GM21576 (cell line): ENCODE measurements around the gene DENND6B.
"Not testable (repeated sequence)": the region's sequence is repeated elsewhere in the genome, so short reads cannot be mapped to it uniquely, and the experiment has no call there.

Experiments
- ATAC-seq: cut with Tn5 transposase; IDR thresholded peaks from one replicate; pipeline ENCODE4 v1.9.1; 2021; ENCODE audit warnings: mild to moderate bottlenecking, moderate library complexity; ENCODE audit not compliant: unreplicated experiment

The DENND6B gene

GRCh38 chr22:50339945-50340879 lies 13.4 kb upstream of the DENND6B start:
- no peak for ATAC-seq

DNA sequence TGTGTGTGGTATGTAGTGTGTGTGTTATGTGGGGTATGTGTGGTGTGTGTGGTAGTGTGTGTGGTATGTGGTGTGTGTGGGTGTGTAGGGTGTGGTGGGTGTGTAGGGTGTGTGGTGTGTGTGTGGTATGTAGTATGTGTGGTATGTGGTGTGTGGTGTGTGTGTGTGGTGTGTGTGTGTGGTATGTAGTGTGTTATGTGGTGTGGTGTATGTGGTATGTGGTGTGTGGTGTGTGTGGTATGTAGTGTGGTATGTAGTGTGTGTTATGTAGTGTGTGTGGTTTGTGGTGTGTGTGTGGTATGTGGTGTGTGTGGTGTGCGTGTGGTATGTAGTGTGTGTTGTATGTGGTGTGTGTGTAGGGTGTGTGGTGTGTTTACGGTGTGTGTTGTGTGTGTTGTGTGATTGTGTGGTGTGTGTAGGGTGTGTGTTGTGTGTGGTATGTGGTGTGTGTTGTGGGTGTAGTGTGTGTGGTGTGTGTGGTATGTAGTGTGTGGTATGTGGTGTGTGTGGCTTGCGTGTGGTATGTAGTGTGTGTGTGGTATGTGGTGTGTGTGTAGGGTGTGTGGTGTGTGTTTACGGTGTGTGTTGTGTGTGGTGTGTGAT lies 12.1 kb upstream of the DENND6B start:
- no peak for ATAC-seq

DNA sequence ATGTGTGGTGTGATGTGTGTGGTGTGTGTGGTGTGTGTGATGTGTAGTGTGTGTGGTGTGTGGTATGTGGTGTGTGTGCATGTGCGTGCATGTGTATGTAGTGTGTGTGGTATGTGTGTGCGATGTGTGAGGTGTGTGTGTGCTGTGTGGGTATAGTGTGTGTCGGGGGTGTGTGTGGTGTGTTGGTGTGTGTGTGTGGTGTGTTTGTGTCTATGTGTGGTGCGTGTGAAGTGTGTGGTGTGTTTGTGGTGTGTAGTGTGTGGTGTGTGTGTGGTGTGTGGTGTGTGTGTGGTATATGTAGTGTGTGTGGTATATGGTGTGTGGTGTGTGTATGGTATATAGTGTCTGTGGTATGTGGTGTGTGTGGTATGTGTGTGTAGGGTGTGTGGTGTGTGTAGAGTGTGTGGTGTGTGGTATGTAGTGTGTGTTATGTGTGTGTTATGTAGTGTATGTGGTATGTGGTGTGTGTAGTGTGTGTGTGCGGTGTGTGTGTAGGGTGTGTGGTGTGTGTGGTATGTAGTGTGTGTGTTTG lies 11.3 kb upstream of the DENND6B start:
- ATAC-seq = no peak

- ATAC-seq = no peak
Observed at GRCh38 chr22:50337262-50338041, 10.6 kb upstream of the DENND6B start.

- not testable (repeated sequence) for ATAC-seq
Observed at GRCh38 chr22:50334433-50334832, 7.6 kb upstream of the DENND6B start.

DNA sequence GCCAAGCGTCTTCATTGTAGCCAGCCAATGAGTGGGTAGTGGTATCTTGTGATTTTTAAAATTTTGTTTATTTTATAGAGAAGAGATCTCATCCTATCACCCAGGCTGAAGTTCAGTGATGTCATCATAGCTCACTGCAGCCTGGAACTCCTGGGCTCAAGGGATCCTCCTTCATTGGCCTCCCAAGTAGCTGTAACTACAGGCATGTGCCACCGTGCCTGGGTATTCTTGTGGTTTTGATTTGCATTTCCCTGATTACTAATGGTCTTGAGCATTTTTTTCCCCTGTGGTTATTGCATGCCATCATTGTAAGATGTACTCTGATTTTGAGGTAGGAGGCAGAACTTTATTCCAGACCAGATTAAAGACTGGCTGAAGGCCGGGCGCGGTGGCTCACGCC lies 2.4 kb upstream of the DENND6B start:
- no peak for ATAC-seq

DNA sequence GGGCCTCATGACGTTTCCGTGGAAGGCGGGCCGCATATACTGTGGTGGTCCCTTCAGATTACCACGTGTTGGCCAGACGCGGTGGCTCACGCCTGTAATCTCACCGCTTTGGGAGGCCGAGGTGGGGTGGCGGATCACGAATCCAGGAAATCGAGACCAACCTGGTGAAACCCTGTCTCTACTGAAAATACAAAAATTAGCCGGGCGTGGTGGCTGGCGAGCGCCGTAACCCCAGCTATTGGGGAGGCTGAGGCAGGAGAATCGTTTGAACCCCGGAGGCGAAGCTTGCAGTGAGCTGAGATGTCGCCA lies 853 bp upstream of the DENND6B start:
- no peak for ATAC-seq

DNA sequence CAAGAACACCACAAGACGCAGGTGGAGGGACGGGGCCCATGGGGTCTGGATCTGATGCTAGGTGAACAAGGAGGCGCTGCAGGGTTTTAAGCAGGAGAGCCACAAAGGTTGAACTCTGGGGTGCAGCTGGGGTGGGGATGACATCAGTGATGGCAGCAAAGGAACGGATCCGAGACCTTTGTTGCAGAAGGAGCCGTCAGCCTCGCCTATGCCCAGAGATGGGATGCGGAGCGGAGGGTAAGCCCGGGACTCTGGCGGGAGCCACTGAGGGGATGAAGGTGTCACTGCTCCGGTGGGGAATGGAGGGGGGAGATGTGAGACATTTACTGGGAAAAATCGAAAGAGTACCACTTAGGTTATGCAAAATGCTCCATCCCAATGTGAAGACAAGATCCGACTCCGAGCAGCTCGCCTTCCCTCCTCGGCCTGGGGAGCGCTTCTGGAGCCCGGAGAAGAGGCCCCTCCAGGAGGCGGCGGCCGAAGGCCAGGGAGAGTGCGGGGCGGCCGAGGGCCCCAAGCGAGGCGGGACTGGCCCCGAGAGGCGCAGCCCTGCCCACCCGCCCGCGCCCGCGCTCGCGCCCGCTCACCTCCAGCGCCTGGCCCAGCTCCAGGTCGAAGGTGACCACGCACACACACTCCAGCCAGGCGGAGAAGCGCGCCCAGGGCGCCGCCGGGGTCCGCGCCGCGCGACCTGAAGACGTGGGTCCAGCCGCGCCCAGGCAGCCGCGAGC lies 422 bp downstream of the DENND6B start:
- peak; percentile 6 for ATAC-seq

DNA sequence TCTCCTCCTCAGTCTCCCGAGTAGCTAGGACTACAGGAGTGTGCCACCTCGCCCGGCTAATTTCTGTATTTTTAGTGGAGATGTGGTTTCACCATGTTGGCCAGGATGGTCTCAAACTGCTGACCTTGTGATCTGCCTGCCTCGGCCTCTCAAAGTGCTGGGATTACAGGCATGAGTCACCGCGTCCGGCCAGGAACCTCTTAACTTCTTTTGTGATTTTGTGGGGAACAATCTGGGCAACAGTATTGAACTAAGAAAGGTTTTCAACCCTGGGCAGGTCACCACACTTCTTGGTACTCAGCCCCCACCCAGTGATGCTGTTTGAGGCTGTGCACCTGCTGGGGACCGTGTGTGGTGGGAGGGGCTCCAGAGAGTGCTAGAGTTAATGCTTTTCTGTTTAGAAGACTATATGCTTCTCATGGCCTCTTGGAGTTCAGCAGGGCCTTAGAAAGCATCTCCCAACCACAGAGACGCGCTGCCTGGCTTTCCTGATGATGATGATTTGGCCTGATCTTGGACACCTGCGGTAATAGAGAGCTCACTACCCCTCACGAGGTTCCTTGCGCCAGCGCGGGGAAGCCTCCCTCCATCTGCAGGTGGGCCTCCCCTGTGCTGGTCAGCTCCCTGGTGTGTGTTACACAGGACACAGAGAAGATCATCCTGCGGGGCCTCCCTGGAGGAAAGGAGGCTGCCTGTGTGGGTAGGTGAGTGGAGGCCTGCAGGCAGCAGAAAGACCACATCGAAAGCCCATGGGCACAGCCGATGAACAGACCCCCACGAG lies 1.2 kb downstream of the DENND6B start:
- ATAC-seq = no peak

- no peak for ATAC-seq
Observed at GRCh38 chr22:50323900-50324299, 2.9 kb downstream of the DENND6B start.

GRCh38 chr22:50322382-50323104 lies 4.3 kb downstream of the DENND6B start:
- ATAC-seq = not testable (repeated sequence)

DNA sequence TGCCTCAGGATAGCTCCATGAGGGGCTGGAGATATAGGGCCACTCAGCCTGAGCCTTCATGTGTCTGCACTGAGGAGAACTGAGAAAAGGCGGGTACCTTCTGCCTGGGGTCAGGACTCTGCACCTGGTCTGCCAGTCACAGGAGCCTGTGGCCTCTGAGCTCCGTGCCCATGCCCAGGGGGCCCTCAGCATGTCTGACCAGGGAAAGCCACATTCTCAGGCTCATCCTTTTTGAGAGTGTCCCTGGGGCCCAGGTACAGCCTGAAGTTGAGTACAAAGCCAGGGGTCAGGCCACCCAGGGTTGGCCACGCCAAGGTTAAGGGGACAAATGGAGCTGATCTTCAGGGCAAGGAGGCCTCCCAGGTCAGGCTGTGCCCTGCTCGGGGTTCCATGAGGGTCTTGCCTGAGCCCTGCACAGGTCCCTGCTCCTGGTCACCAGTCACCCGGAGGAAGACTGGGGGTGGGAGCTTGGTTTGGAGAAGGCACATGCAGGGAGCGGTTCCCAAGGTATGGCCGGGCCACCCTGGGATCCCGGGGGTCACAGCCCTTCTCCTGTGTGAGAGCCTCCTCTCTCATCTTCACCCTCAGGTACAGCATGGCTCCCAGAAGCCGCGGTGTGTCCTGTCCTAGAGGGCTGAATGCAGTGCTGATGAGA lies 6.0 kb downstream of the DENND6B start:
- no peak for ATAC-seq

DNA sequence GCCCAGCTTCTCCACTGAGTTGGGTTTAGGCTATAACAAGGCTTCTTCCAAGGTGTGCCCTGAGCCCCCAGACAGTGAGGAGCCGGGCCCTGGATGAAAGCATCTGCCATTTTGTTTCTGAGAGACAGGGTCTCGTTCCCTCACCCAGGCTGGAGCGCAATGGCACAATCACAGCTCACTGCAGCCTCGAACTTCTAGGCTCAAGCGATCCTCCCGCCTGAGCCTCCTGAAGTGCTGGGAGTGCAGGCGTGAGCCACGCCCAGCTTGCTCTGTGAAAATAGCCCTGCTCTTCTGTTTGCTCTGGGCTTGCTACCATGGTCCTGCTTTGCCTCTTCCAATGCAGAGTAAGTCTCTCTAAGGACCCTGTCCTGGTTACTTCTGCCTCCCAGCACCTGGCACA lies 6.7 kb downstream of the DENND6B start:
- no peak for ATAC-seq

- no peak for ATAC-seq
Observed at GRCh38 chr22:50319503-50319951, 7.3 kb downstream of the DENND6B start.

DNA sequence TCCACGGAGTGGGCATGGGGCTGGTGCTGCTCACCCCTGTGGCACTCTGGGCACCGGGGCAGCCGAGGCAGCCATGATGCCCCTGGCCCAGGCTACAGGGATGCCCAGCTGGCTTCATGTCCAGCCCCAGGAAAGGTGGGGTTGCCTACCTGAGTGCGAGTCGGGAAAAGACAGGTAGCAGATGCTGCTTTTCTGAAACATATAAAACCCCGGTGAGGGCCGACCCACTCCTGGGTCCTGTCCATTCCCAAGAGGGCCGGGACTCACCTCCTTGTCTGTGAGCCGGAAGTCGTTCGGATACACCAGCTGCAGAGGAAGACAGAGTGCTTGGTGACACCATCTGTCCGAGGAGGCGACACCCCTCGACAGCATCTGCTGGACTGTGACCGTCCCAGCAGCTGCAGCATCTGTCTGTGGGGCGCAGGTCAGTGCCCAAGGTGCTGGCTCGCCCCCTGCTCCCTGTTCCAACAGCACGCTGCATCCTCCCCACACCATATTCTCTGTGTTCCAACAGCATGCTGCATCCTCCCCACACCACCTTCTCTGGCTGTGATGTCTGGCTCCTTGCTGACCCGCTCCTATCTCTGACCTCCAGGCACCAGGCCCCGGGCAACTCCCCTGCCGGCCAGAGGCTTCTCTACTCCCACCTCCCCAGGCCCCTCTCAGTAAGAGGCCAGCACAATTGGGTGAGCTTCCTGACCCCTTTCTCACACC lies 8.0 kb downstream of the DENND6B start:
- no peak for ATAC-seq

DNA sequence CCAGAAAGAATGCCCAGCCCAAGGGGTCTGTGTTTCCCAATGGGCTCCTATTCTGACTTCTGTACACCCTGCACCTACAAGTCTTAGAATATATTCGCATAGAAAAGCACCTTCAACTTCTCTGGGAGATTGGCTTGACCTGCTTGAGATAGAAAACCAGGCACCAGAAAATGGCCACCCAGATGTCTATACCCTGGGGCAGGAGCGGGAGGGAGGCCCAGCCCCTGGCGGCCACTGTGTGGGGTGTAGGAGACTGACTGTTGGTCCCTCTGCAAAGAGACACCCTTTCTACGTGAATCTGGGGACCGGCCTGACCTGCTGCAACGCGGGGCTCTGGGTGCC lies 8.5 kb downstream of the DENND6B start:
- no peak for ATAC-seq

- no peak for ATAC-seq
Observed at GRCh38 chr22:50317674-50318073, 9.1 kb downstream of the DENND6B start.

DNA sequence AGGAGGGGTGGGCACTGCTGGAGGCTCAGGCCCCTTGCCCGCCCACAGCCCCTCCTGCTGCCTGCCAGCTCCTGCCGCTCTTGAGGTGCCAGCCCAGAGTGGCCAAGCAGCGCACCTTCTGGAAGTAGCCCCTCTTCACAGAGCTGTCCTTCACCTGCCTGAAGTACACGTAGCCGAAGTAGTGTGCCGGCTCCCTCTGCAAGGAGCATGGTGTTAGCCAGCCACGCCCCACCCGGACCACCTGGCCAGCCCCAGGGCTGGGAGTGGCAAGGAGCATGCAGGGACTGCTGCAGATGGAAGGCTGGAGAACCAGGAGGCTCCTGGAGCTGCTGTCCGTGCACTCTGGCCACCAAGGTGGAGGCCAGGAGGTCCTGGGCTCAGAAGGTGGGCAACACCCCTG lies 9.6 kb downstream of the DENND6B start:
- no peak for ATAC-seq
